Epithelial cell of proximal tubule (primary cell): Measurements from ENCODE around the gene BCL2. TPM values are rescaled to one million over a fixed set of nuclear protein-coding genes. Genes with fewer than 3 reads are reported as not detected.

Source experiments
- DNase-seq: peaks from one replicate; pipeline ENCODE4 v3.0.0-alpha.2; 2011; ENCODE audit warnings: low read depth
- H3K4me3 ChIP-seq: 2 replicates; pipeline ENCODE4 v1.5.1; 2011; ENCODE audit warnings: low read depth, mild to moderate bottlenecking, low read length
- CTCF ChIP-seq: conservative IDR thresholded peaks from 2 replicates; pipeline ENCODE4 v1.5.1; 2012; ENCODE audit warnings: low read depth, mild to moderate bottlenecking, low read length
- total RNA-seq: library from RNA; depleted of rRNA; stranded (reverse); fragments of >200 nt; gene quantifications from 2 replicates; pipeline ENCODE4 v1.2.3, GENCODE V29; 2015

Gene BCL2
- total RNA-seq, 1 donor from 2014 or later = 4.7 TPM

DNA sequence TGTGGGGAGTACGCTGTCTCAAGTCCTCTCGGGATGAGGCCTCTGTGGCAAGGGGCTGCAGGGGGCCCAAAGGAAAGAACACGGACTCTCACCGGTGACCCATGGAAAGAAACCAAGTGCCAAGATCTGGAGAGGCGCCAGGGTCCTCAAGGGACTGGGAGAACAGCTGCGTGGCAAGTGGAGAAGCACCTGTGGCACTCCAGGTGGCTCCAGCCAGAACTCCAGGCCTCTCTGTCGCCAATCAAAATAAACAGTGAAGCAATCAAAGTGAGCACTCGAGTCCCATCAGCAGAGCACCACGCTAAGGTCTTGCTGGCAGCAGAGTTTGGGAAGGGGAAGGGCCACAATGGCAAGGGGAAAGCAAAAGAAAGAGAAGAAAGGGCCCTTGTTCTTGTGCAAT is 54.7 kb downstream of the BCL2 start:
- no peak overlapping the region for H3K4me3 ChIP-seq
- no peak for TF ChIP-seq CTCF
- DNase-seq = no peak

GRCh38 chr18:63263444-63263843 is 56.1 kb downstream of the BCL2 start:
- DNase-seq = no peak
- no peak for TF ChIP-seq CTCF
- H3K4me3 ChIP-seq = no peak overlapping the region

- no peak for TF ChIP-seq CTCF
- H3K4me3 ChIP-seq = no peak overlapping the region
- DNase-seq = no peak
Observed at GRCh38 chr18:63262369-63263335, 56.9 kb downstream of the BCL2 start.

GRCh38 chr18:63261029-63261428 is 58.5 kb downstream of the BCL2 start:
- TF ChIP-seq CTCF = no peak
- no peak overlapping the region for H3K4me3 ChIP-seq
- DNase-seq = no peak

DNA sequence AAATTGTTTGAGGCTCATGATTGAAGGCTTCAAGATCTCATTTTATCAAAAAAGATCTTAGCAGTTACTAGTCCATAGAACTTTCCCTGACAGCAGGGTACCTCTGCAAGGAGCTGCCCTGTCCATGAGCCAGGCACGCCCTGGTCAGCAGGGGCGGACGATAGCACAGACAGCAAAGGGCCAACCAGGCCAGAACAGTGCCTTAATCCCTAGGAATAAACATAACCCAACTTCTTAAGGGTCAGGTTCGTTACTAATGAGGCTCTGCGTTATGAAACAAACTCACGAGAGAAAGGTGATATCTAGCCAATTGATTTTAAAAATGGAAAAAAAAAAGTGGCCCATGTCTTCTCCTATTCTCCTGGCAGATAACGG is 59.2 kb downstream of the BCL2 start:
- no peak for TF ChIP-seq CTCF
- no peak overlapping the region for H3K4me3 ChIP-seq
- DNase-seq = no peak

- DNase-seq = no peak
- no peak for TF ChIP-seq CTCF
- no peak overlapping the region for H3K4me3 ChIP-seq
Observed at GRCh38 chr18:63259567-63260379, 59.8 kb downstream of the BCL2 start.
